ENCODE measurements around the gene C10orf62.
"Not testable (repeated sequence)": the region's sequence is repeated elsewhere in the genome, so short reads cannot be mapped to it uniquely, and the experiment has no call there.

Gene C10orf62

GRCh38 chr10:97566336-97566996, 23.1 kb upstream of the C10orf62 start:
- DNase-seq: peak in 1 of 3 experiments; percentile 8

GRCh38 chr10:97567891-97568290, 21.6 kb upstream of the C10orf62 start:
- no peak for DNase-seq

GRCh38 chr10:97570146-97570788, 19.3 kb upstream of the C10orf62 start:
- DNase-seq: no peak

GRCh38 chr10:97570789-97571471, 18.6 kb upstream of the C10orf62 start:
- DNase-seq: no peak

- no peak for DNase-seq
These were observed 17.9 kb upstream of the C10orf62 start for GRCh38 chr10:97571622-97572021.

- DNase-seq: peak in 2 of 3 experiments; percentile 18 to 36
These were observed 17.1 kb upstream of the C10orf62 start, which contains the start of gene ANKRD2 for GRCh38 chr10:97572214-97572989. Gene ANKRD2 (plus strand): TSS chr10:97572779. CDS start chr10:97572789, 10 bp downstream.

GRCh38 chr10:97573021-97573420, 16.5 kb upstream of the C10orf62 start:
- DNase-seq: no peak

GRCh38 chr10:97573672-97574071, 15.8 kb upstream of the C10orf62 start:
- no peak for DNase-seq

GRCh38 chr10:97574374-97575126, 15.0 kb upstream of the C10orf62 start:
- peak in 2 of 3 experiments; percentile 54 to 83 for DNase-seq

GRCh38 chr10:97575127-97575668, 14.3 kb upstream of the C10orf62 start:
- DNase-seq: no peak

GRCh38 chr10:97576487-97576886, 13.0 kb upstream of the C10orf62 start:
- DNase-seq: not testable (repeated sequence)

GRCh38 chr10:97577701-97578100, 11.8 kb upstream of the C10orf62 start:
- no peak for DNase-seq

- DNase-seq: no peak
These were observed 11.2 kb upstream of the C10orf62 start for GRCh38 chr10:97578171-97578844.

- no peak for DNase-seq
These were observed 8.8 kb upstream of the C10orf62 start for GRCh38 chr10:97580421-97581367.

- DNase-seq: no peak
These were observed 7.4 kb upstream of the C10orf62 start for GRCh38 chr10:97582169-97582568.

- no peak for DNase-seq
These were observed 6.0 kb upstream of the C10orf62 start for GRCh38 chr10:97583476-97583875.

GRCh38 chr10:97584060-97584797, 5.3 kb upstream of the C10orf62 start, which contains the start of gene HOGA1:
Gene HOGA1 (plus strand): TSS chr10:97584389. CDS start chr10:97584704, 315 bp downstream.
- no peak for DNase-seq

- no peak for DNase-seq
These were observed 4.6 kb upstream of the C10orf62 start for GRCh38 chr10:97584798-97585438.

- DNase-seq: no peak
These were observed 4.1 kb upstream of the C10orf62 start for GRCh38 chr10:97585439-97585811.

Measured in NCI-H1417 (cell line).